Right lobe of liver (tissue), 4 donors: ENCODE measurements around the gene JAZF1.

Experiments used
- CTCF ChIP-seq, 4 donors: fragments of 200-600 bp in 3 of 4; fragments of 450-650 bp in 1 of 4; IDR thresholded peaks; one replicate each; pipeline versions ENCODE4 v1.5.1 to v1.8.0; 2016 to 2022; ENCODE audit warnings: antibody characterized with exemption in 4 of 4, mild to moderate bottlenecking in 2 of 4
- POLR2A ChIP-seq: fragments of 450-650 bp; IDR thresholded peaks from one replicate; pipeline ENCODE4 v1.6.1; 2017; ENCODE audit warnings: antibody characterized with exemption, mild to moderate bottlenecking
- donor health status: DM: no; HTN: no; CAD: no.
- donor health status: DM: no; HTN: no; CAD: no.
- donor health status: DM: no; HTN: yes; CAD: no.

GRCh38 chr7:28180364-28181147, at the start of gene JAZF1:
- TF ChIP-seq POLR2A (no peak), CTCF (IDR thresholded peaks at IDR 0.05) (no peak)
